Panc1 (cell line): ENCODE measurements around the gene ALOX5. TPM values are rescaled to one million over a fixed set of nuclear protein-coding genes. Genes with fewer than 3 reads are reported as not detected.
"Not testable (repeated sequence)": the region's sequence is repeated elsewhere in the genome, so short reads cannot be mapped to it uniquely, and the experiment has no call there.

Experiments used
- ATAC-seq: fragments of 200-7000 bp; cut with Tn5 transposase; 2 replicates; pipeline ENCODE4 v1.9.1; 2020; ENCODE audit warnings: mild to moderate bottlenecking, moderate library complexity
- BruUV-seq: library from RNA; stranded (reverse); fragments of 400-500 nt; replicated peaks from 2 replicates; lab custom pipeline; 2021; lab: Mats Ljungman, UMichigan
- CTCF ChIA-PET: fragments of 300-600 bp; sonication (Branson Sonifier 250); formaldehyde crosslinking; loops from one replicate; lab custom pipeline; 2022; ENCODE audit warnings: antibody characterized with exemption; lab: Charles Lee
- POLR2A ChIA-PET: fragments of 300-600 bp; sonication (Branson Sonifier 250); formaldehyde crosslinking; loops from one replicate; lab custom pipeline; 2022; ENCODE audit warnings: antibody characterized with exemption; lab: Charles Lee
- DNase-seq: peaks from one replicate; pipeline ENCODE4 v3.0.0-alpha.2; 2010; ENCODE audit warnings: low read depth, low spot score
- H3K27ac ChIP-seq: 2 replicates; pipeline ENCODE4 v1.5.1; 2011; ENCODE audit warnings: mild to moderate bottlenecking, low read length, inconsistent platforms
- H3K27me3 ChIP-seq: fragments of 200-500 bp; sonication (Bioruptor generic); 2 replicates; pipeline ENCODE4 v1.6.0; 2014; ENCODE audit warnings: low read length, inconsistent platforms; ENCODE audit not compliant: control insufficient read depth, insufficient read depth
- H3K36me3 ChIP-seq: fragments of 200-500 bp; sonication (Bioruptor generic); 2 replicates; pipeline ENCODE4 v1.5.1; 2014; ENCODE audit warnings: inconsistent platforms, mild to moderate bottlenecking, low read length, moderate library complexity; ENCODE audit not compliant: control insufficient read depth, insufficient read depth
- H3K4me1 ChIP-seq: 2 replicates; pipeline ENCODE4 v1.5.1; 2011; ENCODE audit warnings: inconsistent platforms, mild to moderate bottlenecking, low read length, moderate library complexity; ENCODE audit not compliant: control insufficient read depth, insufficient read depth
- H3K4me3 ChIP-seq, 2 experiments: 2 replicates each; pipeline ENCODE4 v1.5.1; 2011 to 2012; ENCODE audit warnings: low read depth in 2 of 2, low read length in 2 of 2, mild to moderate bottlenecking in 2 of 2, inconsistent platforms in 1 of 2, moderate library complexity in 1 of 2
- H3K9me3 ChIP-seq: fragments of 200-500 bp; sonication (Bioruptor generic); 2 replicates; pipeline ENCODE4 v1.5.1; 2014; ENCODE audit warnings: low read depth, mild to moderate bottlenecking, inconsistent platforms, low read length, moderate library complexity; ENCODE audit not compliant: control insufficient read depth, insufficient read depth
- CTCF ChIP-seq: fragments of 450-650 bp; IDR thresholded peaks from 2 replicates; pipeline ENCODE4 v1.5.1; 2017; ENCODE audit warnings: mild to moderate bottlenecking
- POLR2AphosphoS5 ChIP-seq: IDR thresholded peaks from 2 replicates; pipeline ENCODE4 v1.6.1; 2012; ENCODE audit warnings: mild to moderate bottlenecking, low read depth, low read length, moderate library complexity
- SIN3A ChIP-seq: IDR thresholded peaks from 2 replicates; pipeline ENCODE4 v1.6.1; 2012; ENCODE audit warnings: low read depth, mild to moderate bottlenecking, low read length, moderate library complexity, borderline replicate concordance; ENCODE audit not compliant: insufficient read depth
- TCF7L2 ChIP-seq: IDR thresholded peaks from 2 replicates; pipeline ENCODE4 v1.6.1; 2011; ENCODE audit warnings: mild to moderate bottlenecking, low read depth, low read length, inconsistent platforms
- in situ Hi-C: cut with HindIII; loops from 2 replicates; pipeline ENCODE4 v1.10.0; 2016; ENCODE audit warnings: low sequenced_read_pairs, low pct_unique_long_range_greater_than_20kb
- intact Hi-C: fragments of 100-400 bp; cut with micrococcal nuclease; formaldehyde crosslinking; loops from one replicate; pipeline ENCODE4 v1.10.0; 2022; ENCODE audit not compliant: unreplicated experiment
- total RNA-seq: library from RNA; stranded (reverse); gene quantifications from one replicate; pipeline ENCODE4 v1.2.1, GENCODE V29; 2021; ENCODE audit not compliant: unreplicated experiment
- TF ChIP-seq, protein P1 (sequence below), 2 experiments: IDR thresholded peaks; 2 replicates each; pipeline ENCODE4 v1.6.1; 2011 to 2012; ENCODE audit warnings: low read depth in 2 of 2, control low read depth in 1 of 2, low read length in 1 of 2, mild to moderate bottlenecking in 1 of 2, moderate library complexity in 1 of 2; ENCODE audit not compliant: insufficient read depth in 1 of 2

The ALOX5 gene
- total RNA-seq, 1 experiment from 2014 or later = 0.82 TPM

DNA sequence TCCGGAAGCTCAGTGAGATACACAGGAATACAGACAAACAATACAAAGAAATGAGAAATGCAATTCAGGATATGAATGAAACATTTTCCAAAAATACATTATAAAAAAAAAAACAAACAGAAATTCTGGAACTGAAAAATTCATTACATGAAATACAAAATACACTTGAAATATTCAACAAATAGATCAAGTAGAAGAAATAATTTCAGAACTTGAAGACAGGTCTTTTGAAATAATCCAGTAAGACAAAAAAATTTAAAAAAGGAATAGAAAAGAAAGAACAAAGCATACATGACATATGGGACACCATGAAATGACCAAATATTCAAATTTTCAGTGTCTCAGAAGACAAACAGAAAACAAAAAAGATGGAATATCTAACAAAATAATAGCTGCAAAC lies 102.5 kb downstream of the ALOX5 start:
- H3K27me3 ChIP-seq = no peaks in the 10 kb centered on the region
- TF ChIP-seq CTCF (no peak), POLR2AphosphoS5 (no peak), TCF7L2 (no peak), SIN3A (no peak)
- TF ChIP-seq, protein P1, sequence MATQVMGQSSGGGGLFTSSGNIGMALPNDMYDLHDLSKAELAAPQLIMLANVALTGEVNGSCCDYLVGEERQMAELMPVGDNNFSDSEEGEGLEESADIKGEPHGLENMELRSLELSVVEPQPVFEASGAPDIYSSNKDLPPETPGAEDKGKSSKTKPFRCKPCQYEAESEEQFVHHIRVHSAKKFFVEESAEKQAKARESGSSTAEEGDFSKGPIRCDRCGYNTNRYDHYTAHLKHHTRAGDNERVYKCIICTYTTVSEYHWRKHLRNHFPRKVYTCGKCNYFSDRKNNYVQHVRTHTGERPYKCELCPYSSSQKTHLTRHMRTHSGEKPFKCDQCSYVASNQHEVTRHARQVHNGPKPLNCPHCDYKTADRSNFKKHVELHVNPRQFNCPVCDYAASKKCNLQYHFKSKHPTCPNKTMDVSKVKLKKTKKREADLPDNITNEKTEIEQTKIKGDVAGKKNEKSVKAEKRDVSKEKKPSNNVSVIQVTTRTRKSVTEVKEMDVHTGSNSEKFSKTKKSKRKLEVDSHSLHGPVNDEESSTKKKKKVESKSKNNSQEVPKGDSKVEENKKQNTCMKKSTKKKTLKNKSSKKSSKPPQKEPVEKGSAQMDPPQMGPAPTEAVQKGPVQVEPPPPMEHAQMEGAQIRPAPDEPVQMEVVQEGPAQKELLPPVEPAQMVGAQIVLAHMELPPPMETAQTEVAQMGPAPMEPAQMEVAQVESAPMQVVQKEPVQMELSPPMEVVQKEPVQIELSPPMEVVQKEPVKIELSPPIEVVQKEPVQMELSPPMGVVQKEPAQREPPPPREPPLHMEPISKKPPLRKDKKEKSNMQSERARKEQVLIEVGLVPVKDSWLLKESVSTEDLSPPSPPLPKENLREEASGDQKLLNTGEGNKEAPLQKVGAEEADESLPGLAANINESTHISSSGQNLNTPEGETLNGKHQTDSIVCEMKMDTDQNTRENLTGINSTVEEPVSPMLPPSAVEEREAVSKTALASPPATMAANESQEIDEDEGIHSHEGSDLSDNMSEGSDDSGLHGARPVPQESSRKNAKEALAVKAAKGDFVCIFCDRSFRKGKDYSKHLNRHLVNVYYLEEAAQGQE (IDR thresholded peaks at IDR 0.05; ENCODE audit: insufficient read depth in 1 of 2, low read depth in 2 of 2, low read length in 1 of 2) = no peak
- H3K4me3 ChIP-seq = no peak overlapping the region
- BruUV-seq = no TSS peak
- ATAC-seq = no peak
- no peak for DNase-seq
- H3K9me3 ChIP-seq = peaks cover 12% of the 10 kb centered on the region; the same call in 1 of the 2 replicates
- CTCF ChIA-PET = no interaction called here
- in situ Hi-C loops = no loop called here
- peaks cover 28% of the 10 kb centered on the region for H3K4me1 ChIP-seq
- H3K36me3 ChIP-seq = no peaks in the 10 kb centered on the region
- intact Hi-C loops = no loop called here
- POLR2A ChIA-PET = interaction anchor here (0.6 kb wide), 1 partner anchor 107 kb away, joined by 3 read pairs; no protein-coding TSS in a partner anchor
- no peak overlapping the region for H3K27ac ChIP-seq

- TF ChIP-seq CTCF (no peak), TCF7L2 (no peak), SIN3A (no peak), POLR2AphosphoS5 (no peak)
- TF ChIP-seq, protein P1 (IDR thresholded peaks at IDR 0.05; ENCODE audit: insufficient read depth in 1 of 2, low read depth in 2 of 2, low read length in 1 of 2) = no peak
- intact Hi-C loops (no loop called here), in situ Hi-C loops (no loop called here)
- ATAC-seq (no peak), DNase-seq (no peak)
- no peak overlapping the region for H3K27ac ChIP-seq
- no TSS peak for BruUV-seq
- CTCF ChIA-PET = no interaction called here
- no peaks in the 10 kb centered on the region for H3K36me3 ChIP-seq
- peaks cover 12% of the 10 kb centered on the region; the same call in 1 of the 2 replicates for H3K9me3 ChIP-seq
- H3K4me3 ChIP-seq = no peak overlapping the region
- no peaks in the 10 kb centered on the region for H3K4me1 ChIP-seq
- no peaks in the 10 kb centered on the region for H3K27me3 ChIP-seq
- POLR2A ChIA-PET = no interaction called here
These were observed 106.3 kb downstream of the ALOX5 start for GRCh38 chr10:45480294-45480693.

GRCh38 chr10:45481100-45481499 lies 107.1 kb downstream of the ALOX5 start:
- H3K36me3 ChIP-seq, in situ Hi-C loops, H3K27ac ChIP-seq, BruUV-seq, H3K4me3 ChIP-seq, H3K4me1 ChIP-seq, CTCF ChIA-PET, DNase-seq, H3K27me3 ChIP-seq, ATAC-seq, intact Hi-C loops, POLR2A ChIA-PET: not testable (repeated sequence)
- peaks cover 12% of the 10 kb centered on the region; the same call in 1 of the 2 replicates for H3K9me3 ChIP-seq
